Motor neuron (in vitro differentiated cells): ENCODE data around the gene GDPGP1. TPM values are rescaled to one million over a fixed set of nuclear protein-coding genes. Genes with fewer than 3 reads are reported as not detected.
A peak's percentile ranks its signal among the peaks of the same experiment; 100 is the strongest.
"Not testable (repeated sequence)": the region's sequence is repeated elsewhere in the genome, so short reads cannot be mapped to it uniquely, and the experiment has no call there.

Experiments
- ATAC-seq, 8 experiments: fragments of 200-7000 bp; cut with Tn5 transposase; replicated peaks in 6 of 8; 2 replicates each; pipeline ENCODE4 v1.8.0; 2021; ENCODE audit warnings: mild to moderate bottlenecking in 8 of 8, moderate library complexity in 8 of 8
- H3K27ac ChIP-seq, 2 donors: fragments of 250-450 bp; sonication (Bioruptor Pico); 2 replicates each; pipeline ENCODE4 v1.9.0; 2021; ENCODE audit warnings: antibody characterized with exemption in 2 of 2, mild to moderate bottlenecking in 2 of 2, moderate library complexity in 1 of 2
- H3K4me1 ChIP-seq, 2 donors: fragments of 250-450 bp; sonication (Bioruptor Pico); replicated peaks in 1 of 2; 2 replicates each; pipeline ENCODE4 v1.6.1; 2021; ENCODE audit warnings: antibody characterized with exemption in 2 of 2, mild to moderate bottlenecking in 2 of 2, moderate library complexity in 1 of 2
- H3K4me3 ChIP-seq, 5 donors: fragments of 250-450 bp; sonication (Bioruptor Pico); 2 replicates each; pipeline ENCODE4 v1.9.0; 2021; ENCODE audit warnings: antibody characterized with exemption in 5 of 5, mild to moderate bottlenecking in 5 of 5, moderate library complexity in 4 of 5
- WGBS, 10 experiments: fragments of 450-650 bp; shearing (Covaris generic); methylation state at CpG; one replicate each; pipeline ENCODE4 v1.0.0; 2022; 5-methylcytosine and 5-hydroxymethylcytosine counted together
- in situ Hi-C, 9 experiments: fragments of 400-800 bp; cut with MboI; loops; one replicate each; pipeline ENCODE4 v1.15.0; 2021; ENCODE audit warnings: low sequenced_read_pairs in 9 of 9, low pct_unique_long_range_greater_than_20kb in 2 of 9; ENCODE audit not compliant: unreplicated experiment in 9 of 9
- total RNA-seq, 8 experiments: library from RNA; unstranded; fragments of 300-600 nt; gene quantifications; 2 replicates each; pipeline versions ENCODE4 v1.2.3 to v1.2.4, GENCODE V29; 2022

GDPGP1 gene
- total RNA-seq, 8 experiments from 2014 or later, result 2.2 to 7.2 (median 6.3) TPM

DNA sequence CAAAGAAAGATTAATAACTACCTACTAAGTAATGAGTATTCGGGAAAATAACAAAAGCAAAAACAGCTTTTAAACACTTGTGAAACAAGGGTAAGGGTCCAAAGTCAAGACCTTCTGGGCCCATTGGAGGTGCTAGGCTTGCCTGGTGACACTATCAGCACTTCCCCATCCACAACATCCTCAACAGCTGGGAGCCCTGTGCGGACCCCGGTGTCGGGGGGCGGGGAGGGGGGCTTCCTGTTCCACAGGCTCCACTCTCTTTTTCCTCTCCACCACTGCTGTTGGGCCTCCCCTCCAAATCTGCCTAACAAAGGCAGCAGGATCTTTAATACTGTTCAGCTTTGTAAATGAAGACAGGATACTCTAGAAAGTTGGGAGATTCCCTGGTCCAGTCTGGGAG, 53.1 kb downstream of the GDPGP1 start:
- Histone ChIP-seq H3K4me3 (no peak overlapping the region), H3K4me1 (peaks cover 0 to 5% of the 10 kb centered on the region in 2 donors), H3K27ac (no peak overlapping the region)
- 0 to 86% (median 42%) methylated on average over 1 of the region's 5 CpGs; no CpG with 5 or more reads in 1 of the 10 experiments for WGBS, 10 experiments
- no peak for ATAC-seq
- in situ Hi-C loops, result no loop called here

DNA sequence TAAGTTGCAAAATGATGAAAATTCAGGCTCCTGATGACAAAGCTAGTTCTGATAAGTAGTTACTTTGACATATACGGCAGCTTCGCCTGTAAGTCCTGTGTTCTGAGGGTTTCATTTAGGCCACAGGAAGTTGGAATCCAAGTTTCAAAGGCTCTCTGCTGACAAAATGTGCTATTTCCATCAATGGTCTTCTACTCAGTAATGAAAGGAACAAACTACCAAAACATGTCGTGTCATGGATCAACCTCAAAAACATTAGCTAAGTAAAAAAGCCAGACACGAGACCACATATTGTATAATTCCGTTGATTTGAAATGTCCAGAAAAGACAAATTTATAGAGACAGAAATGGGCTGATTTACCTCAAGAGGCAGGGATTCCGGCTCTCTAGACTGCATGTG, 53.9 kb downstream of the GDPGP1 start:
- Histone ChIP-seq H3K27ac (no peak overlapping the region), H3K4me3 (no peak overlapping the region), H3K4me1 (peaks cover 0 to 5% of the 10 kb centered on the region in 2 donors)
- 40 to 97% (median 87%) methylated on average over 2 to 6 of the region's 6 CpGs for WGBS, 10 experiments
- ATAC-seq, result no peak
- in situ Hi-C loops, result no loop called here

DNA sequence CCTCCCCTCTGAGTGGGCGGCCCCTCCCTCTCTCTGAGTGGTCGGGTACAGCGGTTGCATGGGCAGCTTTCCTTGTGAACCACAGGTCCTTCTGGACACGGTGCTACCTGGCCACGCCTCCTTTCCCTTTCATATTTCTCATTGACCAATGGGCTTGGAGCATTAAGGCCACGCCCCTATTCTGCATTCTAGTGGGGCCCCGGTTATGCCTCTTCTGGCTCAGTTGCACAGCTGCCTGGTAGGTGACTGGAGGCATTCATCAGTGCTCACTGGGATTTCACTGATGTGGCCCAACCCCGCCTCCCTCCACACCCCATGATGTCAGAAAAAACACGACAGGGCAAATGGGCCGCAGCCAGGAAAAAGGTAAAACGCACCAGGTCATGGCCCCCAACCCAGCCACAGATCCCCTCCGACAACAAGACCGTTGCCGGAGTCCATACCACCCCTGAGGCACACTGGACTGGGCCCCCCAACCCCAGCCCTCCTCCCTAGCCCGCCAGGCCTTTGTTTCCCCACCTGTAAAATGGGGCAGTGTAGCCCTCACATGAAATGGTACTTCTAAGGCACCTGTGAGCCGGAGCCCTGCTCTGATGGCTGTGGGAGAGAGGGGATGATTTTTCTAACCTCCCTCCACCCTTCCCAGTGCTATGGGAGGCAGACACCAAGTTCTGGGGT, 57.8 kb downstream of the GDPGP1 start:
- H3K4me3 ChIP-seq, result no peak overlapping the region
- peaks cover 0 to 5% of the 10 kb centered on the region in 2 donors for H3K4me1 ChIP-seq
- ATAC-seq, result no peak
- in situ Hi-C loops, result no loop called here
- no peak overlapping the region for H3K27ac ChIP-seq
- WGBS, 10 experiments, result 63 to 76% (median 67%) methylated on average over 3 to 7 of the region's 16 CpGs; no CpG with 5 or more reads in 7 of the 10 experiments

DNA sequence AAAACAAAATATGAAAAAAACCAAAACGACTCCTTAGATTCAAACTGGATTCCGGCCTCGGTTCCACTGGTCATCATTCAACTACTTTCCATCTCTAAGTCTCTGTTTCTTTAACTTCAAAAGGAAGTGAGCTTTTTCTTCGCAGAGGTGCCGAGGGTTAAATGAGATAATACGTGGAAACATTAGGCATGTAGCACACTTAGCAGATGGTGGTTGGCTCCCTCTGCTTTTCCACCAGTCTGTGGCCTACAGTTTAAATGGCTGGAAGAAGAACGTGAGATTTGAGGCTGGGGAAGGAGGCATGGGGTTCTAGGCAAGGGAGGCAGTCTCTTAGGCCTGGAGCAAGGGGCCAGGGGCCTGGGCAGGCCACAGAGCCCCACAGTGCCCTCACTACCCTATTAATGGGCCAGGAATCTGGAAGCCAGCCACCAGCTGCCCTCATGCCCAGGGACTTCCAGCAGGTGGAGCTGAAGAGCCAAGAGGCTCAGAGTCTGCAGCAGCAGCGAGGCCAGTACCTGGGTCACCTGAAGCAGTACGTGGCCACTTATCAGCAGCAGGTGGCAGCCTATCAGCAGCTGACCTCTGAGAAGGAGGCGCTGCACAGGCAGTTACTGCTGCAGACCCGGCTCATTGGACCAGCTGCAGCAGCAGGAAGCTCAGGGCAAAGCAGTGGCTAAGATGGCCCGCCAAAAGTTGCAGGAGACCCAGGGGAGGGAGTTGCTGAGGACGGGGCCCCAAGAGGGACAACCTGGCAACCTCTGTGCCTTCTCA, 59.2 kb downstream of the GDPGP1 start:
- H3K4me1 ChIP-seq, H3K27ac ChIP-seq, H3K4me3 ChIP-seq, in situ Hi-C loops: not testable (repeated sequence)
- 43 to 100% (median 78%) methylated on average over 2 to 12 of the region's 13 CpGs; no CpG with 5 or more reads in 3 of the 10 experiments for WGBS, 10 experiments
- peak in 5 of 8 experiments; percentile 18 to 74 (median 26) for ATAC-seq

DNA sequence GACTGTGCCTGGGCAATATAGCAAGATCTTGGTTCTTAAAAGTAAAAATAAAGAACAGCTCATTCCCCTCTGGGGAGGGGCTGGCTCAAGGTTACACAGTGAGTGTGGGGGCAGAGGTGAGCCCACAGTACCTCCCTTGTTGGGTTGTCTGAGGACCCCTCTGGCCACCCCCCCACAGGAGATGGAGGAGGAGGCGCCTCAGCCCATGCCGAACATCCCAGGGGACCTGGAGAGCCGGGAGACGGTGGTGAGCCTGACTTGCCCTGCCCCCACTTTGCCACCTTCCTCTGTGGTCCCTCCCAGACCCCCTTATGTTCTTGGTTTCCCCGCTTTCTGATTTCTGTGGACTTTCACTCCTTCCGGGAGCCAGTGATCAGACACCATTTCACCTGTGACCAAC, 60.1 kb downstream of the GDPGP1 start:
- in situ Hi-C loops, result no loop called here
- no peak for ATAC-seq
- no peak overlapping the region for H3K27ac ChIP-seq
- H3K4me1 ChIP-seq, result no peaks in the 10 kb centered on the region
- WGBS, 10 experiments, result no CpG with 5 or more reads among the region's 6 CpGs
- H3K4me3 ChIP-seq, result no peak overlapping the region

DNA sequence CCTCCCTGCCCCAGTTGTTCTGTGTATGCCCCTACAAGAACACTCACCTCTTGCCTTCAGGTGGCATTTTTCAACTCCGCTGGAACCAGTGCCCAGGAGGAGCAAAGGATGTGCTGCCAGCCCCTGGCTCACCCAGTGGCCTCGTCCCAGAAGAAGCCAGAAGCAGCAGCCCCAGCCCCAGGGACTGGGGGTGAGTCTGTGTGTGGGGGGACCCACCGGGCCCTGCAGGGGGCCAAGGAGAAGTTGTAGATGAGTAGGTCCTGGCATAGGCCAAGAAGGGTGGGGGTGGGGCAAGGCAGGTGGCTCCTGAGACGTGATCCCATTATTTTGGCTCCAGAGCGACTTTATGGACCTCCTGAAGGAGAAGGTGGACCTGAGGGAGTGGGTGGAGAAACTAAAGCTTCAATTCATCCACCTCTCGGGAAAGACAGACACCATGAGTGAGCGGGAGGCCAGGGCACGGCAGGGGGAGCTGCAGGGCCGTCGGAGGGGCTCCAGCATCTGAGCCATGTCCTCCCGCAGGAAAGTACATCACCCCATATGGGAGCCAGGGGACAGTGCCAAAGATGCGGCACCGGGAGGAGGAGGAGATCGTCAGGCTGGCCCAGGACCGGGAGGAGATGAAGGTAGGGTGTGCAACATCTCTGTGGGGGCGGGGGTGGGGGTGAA, 60.7 kb downstream of the GDPGP1 start:
- no peak overlapping the region for H3K27ac ChIP-seq
- in situ Hi-C loops, result no loop called here
- no peaks in the 10 kb centered on the region for H3K4me1 ChIP-seq
- peak in 2 of 8 experiments; percentile 16 to 41 for ATAC-seq
- WGBS, 10 experiments, result 40 to 100% (median 50%) methylated on average over 1 to 4 of the region's 16 CpGs; no CpG with 5 or more reads in 6 of the 10 experiments
- no peak overlapping the region for H3K4me3 ChIP-seq

DNA sequence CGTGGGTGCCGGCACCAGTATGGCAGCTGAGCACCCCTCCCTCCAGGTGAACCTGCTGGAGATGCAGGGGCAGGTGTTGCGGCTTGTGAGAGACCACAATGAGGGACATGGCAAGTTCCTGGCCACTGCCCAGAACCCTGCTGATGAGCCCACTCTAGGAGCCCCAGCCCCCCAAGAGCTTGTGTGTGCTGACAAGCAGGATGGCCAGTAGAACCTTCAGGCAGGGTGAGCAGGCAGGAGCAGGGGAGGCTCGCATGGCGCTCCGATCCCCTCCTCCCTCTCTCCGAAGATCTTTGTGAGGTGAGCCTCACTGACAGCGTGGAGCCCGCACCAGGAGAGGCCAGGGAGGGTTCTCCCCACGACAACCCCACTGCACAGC, 61.2 kb downstream of the GDPGP1 start:
- H3K27ac ChIP-seq, result no peak overlapping the region
- WGBS, 10 experiments, result 0 to 79% (median 52%) methylated on average over 1 to 5 of the region's 10 CpGs; no CpG with 5 or more reads in 5 of the 10 experiments
- peak in 5 of 8 experiments; percentile 12 to 48 (median 23) for ATAC-seq
- in situ Hi-C loops, result no loop called here
- H3K4me3 ChIP-seq, result no peak overlapping the region
- no peaks in the 10 kb centered on the region for H3K4me1 ChIP-seq

Other genes starting within 250 kb of the GDPGP1 start
- 10 to 100 TPM in 6 of 8 experiments, 1 to 10 TPM in 2; 4.6 to 23.0 (median 11.5) TPM for gene ZNF710, start 232.9 kb upstream of the GDPGP1 start, total RNA-seq
- gene IDH2, start 131.7 kb upstream of the GDPGP1 start, total RNA-seq, result 100 to 1,000 TPM in 3 of 8 experiments, 10 to 100 TPM in 5; 55.9 to 289 (median 77.4) TPM
- gene SEMA4B, start 32.9 kb upstream of the GDPGP1 start, total RNA-seq, result 10 to 100 TPM in 6 of 8 experiments, 1 to 10 TPM in 2; 9.7 to 18.3 (median 13.4) TPM
- 10 to 100 TPM; 12.6 to 61.8 (median 38.8) TPM for gene CIB1, start 268 bp upstream of the GDPGP1 start, total RNA-seq
- gene TTLL13, start 15.3 kb downstream of the GDPGP1 start, total RNA-seq, result 1 to 10 TPM in 1 of 8 experiments, under 1 TPM in 6, not detected in 1; 0.16 to 1.5 (median 0.50) TPM
- 100 to 1,000 TPM in 5 of 8 experiments, 10 to 100 TPM in 3; 53.7 to 168 (median 144) TPM for gene NGRN, start 31.5 kb downstream of the GDPGP1 start, total RNA-seq
- 1 to 10 TPM; 1.8 to 7.1 (median 3.5) TPM for gene ZNF774, start 118.1 kb downstream of the GDPGP1 start, total RNA-seq
- 100 to 1,000 TPM in 1 of 8 experiments, 10 to 100 TPM in 7; 15.6 to 109 (median 44.6) TPM for gene IQGAP1, start 154.0 kb downstream of the GDPGP1 start, total RNA-seq